ENCODE data around the gene ME1.

ME1 gene

DNA sequence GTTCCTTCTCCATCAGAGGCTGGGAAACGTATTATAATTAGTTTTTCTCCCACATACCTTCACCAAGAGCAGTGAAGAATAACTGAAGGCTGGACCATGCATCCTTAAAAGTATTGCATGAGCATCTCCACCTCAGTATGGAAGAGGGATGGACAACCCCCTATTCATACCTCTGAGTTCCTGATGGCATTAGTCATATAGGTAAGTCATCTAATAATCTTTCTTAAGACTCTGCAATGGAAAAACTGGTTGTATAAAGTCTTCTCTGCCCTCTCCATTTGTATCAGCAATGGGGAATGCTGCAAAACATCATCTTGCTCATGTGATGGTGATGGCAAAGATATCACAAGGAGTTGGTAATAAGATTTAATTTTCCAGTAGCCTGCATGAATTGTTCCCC is 262.3 kb downstream of the ME1 start:
- no peak for TF ChIP-seq CTCF (IDR thresholded peaks at IDR 0.05; ENCODE audit: low read depth, low read length)
- no peak overlapping the region for H3K4me3 ChIP-seq (ENCODE audit: low read depth, low read length)
- in situ Hi-C loops (cut with HindIII; ENCODE audit: low sequenced_read_pairs), result no loop called here
- no peak for DNase-seq (ENCODE audit: low read depth, low spot score)

DNA sequence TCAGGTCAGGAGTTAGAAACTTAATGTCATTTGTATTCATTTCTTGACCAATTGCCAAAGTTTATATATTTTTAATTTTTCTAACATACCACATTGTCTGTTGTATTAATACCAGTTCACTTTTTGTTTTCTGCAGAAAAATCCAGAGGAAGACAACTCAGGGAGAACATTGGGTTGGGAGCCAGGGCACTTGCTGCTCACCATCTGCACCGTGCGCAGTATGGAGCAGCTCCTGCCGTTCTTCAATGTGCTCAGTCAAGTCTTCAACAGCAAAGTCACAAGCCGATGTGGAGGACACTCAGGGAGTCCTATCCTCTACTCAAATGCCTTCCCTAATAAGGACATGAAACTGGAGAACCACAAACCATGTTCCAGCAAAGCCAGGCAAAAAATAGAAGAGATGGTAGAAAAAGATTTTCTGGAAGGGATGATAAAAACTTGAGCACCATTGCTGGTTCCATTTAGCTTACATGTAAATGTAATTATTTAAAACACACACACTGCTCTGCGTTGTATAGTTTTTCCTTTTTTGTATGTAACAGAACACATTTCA is 263.0 kb downstream of the ME1 start:
- no peak for DNase-seq (ENCODE audit: low read depth, low spot score)
- in situ Hi-C loops (cut with HindIII; ENCODE audit: low sequenced_read_pairs), result no loop called here
- H3K4me3 ChIP-seq (ENCODE audit: low read depth, low read length), result no peak overlapping the region
- TF ChIP-seq CTCF (IDR thresholded peaks at IDR 0.05; ENCODE audit: low read depth, low read length), result no peak
